Prostate gland (tissue), 2 donors: ENCODE measurements around the gene EAF2.

ENCODE experiments used
- POLR2A ChIP-seq: fragments of 450-650 bp; IDR thresholded peaks from one replicate; pipeline ENCODE4 v1.6.1; 2016; ENCODE audit warnings: antibody characterized with exemption, mild to moderate bottlenecking
- POLR2AphosphoS5 ChIP-seq: sonication (generic); formaldehyde crosslinking; IDR thresholded peaks from one replicate; pipeline ENCODE4 v1.6.1; 2017; ENCODE audit warnings: antibody characterized with exemption
- TF ChIP-seq, protein P1 (sequence below), 4 experiments: fragments of 200-600 bp in 2 of 4; fragments of 450-650 bp in 2 of 4; sonication (generic) in 2 of 4; IDR thresholded peaks; 1 replicate in 3 of 4; 2 replicates in 1 of 4; pipeline ENCODE4 v1.5.1; 2016 to 2019; ENCODE audit warnings: antibody characterized with exemption in 4 of 4, mild to moderate bottlenecking in 2 of 4, moderate library complexity in 2 of 4

GRCh38 chr3:121835465-121835801, 424 bp downstream of the EAF2 start:
- TF ChIP-seq POLR2AphosphoS5 (no peak), POLR2A (no peak)
- TF ChIP-seq, protein P1, sequence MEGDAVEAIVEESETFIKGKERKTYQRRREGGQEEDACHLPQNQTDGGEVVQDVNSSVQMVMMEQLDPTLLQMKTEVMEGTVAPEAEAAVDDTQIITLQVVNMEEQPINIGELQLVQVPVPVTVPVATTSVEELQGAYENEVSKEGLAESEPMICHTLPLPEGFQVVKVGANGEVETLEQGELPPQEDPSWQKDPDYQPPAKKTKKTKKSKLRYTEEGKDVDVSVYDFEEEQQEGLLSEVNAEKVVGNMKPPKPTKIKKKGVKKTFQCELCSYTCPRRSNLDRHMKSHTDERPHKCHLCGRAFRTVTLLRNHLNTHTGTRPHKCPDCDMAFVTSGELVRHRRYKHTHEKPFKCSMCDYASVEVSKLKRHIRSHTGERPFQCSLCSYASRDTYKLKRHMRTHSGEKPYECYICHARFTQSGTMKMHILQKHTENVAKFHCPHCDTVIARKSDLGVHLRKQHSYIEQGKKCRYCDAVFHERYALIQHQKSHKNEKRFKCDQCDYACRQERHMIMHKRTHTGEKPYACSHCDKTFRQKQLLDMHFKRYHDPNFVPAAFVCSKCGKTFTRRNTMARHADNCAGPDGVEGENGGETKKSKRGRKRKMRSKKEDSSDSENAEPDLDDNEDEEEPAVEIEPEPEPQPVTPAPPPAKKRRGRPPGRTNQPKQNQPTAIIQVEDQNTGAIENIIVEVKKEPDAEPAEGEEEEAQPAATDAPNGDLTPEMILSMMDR (IDR thresholded peaks at IDR 0.05) = no peak
